Fibroblast of lung (primary cell): Measurements from ENCODE around the gene CENPF.

Experiments used
- CTCF ChIP-seq, 2 donors: IDR thresholded peaks in 1 of 2; conservative IDR thresholded peaks in 1 of 2; 1 replicate in 1 of 2; 2 replicates in 1 of 2; pipeline ENCODE4 v1.5.1; 2011 to 2012; ENCODE audit warnings: low read length in 2 of 2, control low read depth in 1 of 2, inconsistent platforms in 1 of 2, low read depth in 1 of 2, mild to moderate bottlenecking in 1 of 2
- EZH2 ChIP-seq: IDR thresholded peaks from 2 replicates; pipeline ENCODE4 v1.5.1; 2012; ENCODE audit warnings: low read length, control low read depth, mild to moderate bottlenecking; ENCODE audit errors: missing control alignments

GRCh38 chr1:214665606-214666110 is 62.7 kb downstream of the CENPF start:
- no peak for TF ChIP-seq CTCF (conservative IDR thresholded peaks at IDR 0.05 in 1 of 2, IDR thresholded peaks at IDR 0.05 in 1 of 2; ENCODE audit: low read depth in 1 of 2, low read length in 2 of 2)
- no peak for TF ChIP-seq EZH2
